Hematopoietic multipotent progenitor cell treated with erythropoietin and hydrocortisone succinate and interleukin-3 and kit ligand, for 4 days (in vitro differentiated cells): ENCODE results near the gene RRM2.

Experiments used
- DNase-seq: peaks from one replicate; pipeline ENCODE4 v3.0.0-alpha.2; 2015

Gene RRM2

GRCh38 chr2:10175441-10175840 lies 52.9 kb downstream of the RRM2 start:
- no peak for DNase-seq

- DNase-seq: no peak
Measured at GRCh38 chr2:10178751-10179150, 56.2 kb downstream of the RRM2 start.

DNA sequence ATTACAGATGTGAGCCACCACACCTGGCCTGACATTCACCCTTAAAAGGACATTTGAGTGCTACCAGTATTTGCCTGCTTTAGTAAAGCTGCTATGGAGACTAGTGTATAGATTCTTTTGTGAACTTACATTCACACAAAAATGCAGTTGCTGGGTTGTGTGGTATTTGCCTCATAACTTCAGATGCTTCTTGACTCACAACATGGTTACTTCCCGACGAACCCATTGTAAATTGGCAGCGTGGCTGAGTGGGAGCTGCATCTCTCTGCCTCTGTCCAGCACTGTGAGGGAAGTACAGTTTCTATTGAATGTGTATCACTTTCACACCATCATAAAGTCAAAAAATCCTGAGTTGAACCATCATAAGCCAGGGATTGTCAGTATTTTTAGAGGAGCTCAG lies 56.9 kb downstream of the RRM2 start:
- DNase-seq: no peak

DNA sequence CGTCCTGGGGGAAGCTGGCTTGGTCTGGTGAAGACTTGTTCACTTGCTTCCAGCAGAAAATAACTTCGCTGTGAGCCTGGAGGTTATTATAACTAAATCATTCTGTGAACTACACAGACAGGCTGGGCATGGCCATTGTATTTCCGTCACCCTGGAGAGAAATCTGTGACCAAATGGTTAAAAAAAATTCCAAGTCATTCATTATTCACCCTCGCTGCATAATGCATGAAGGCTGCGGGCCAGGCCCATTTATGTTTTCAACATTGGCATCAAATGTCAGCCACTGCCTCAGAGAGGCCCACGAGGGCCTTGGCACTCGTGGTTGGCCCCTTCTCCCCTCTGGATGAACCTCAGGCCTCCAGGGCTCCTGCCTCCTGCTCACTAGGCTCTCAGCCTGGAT lies 57.7 kb downstream of the RRM2 start:
- no peak for DNase-seq
